ENCODE measurements around the gene TLR8. TPM values are rescaled to one million over a fixed set of nuclear protein-coding genes. Genes with fewer than 3 reads are reported as not detected.
A peak's percentile ranks its signal among the peaks of the same experiment; 100 is the strongest.

TLR8 gene
- total RNA-seq, 1 experiment from 2014 or later, result not detected

DNA sequence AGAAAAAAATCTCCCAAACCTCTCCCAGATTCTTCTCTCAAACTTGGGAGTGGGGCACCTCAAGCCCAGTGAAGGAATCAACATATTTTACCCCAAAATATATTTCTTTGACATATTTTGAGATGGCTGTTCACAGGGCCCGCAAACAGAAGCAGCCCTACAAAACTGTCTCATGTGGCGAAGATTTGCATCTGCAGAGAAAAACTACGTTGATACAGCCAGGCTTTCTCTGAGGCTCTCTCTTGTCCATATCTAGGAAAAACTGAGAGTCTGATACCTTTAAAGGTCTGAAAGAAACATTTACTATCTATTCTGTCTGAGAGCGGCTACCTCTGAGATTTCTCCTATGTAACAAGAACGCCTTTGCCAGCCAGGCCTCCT lies 45.2 kb downstream of the TLR8 start:
- Histone ChIP-seq H3K4me3 (ENCODE audit: low read depth in 2 of 2, low read length in 2 of 2) (no peak overlapping the region), H3K36me3 (ENCODE audit: control insufficient read depth, insufficient read depth, low read length) (no peaks in the 10 kb centered on the region), H3K4me1 (ENCODE audit: control insufficient read depth, insufficient read depth, low read length) (peaks cover 6% of the 10 kb centered on the region), H3K27ac (ENCODE audit: low read length) (no peak overlapping the region; the same call in 1 of the 2 replicates), H3K27me3 (ENCODE audit: control insufficient read depth, insufficient read depth, low read length) (no peaks in the 10 kb centered on the region), H3K9me3 (ENCODE audit: control insufficient read depth, insufficient read depth, low read depth, low read length) (no peaks in the 10 kb centered on the region)
- TF ChIP-seq, protein P1, sequence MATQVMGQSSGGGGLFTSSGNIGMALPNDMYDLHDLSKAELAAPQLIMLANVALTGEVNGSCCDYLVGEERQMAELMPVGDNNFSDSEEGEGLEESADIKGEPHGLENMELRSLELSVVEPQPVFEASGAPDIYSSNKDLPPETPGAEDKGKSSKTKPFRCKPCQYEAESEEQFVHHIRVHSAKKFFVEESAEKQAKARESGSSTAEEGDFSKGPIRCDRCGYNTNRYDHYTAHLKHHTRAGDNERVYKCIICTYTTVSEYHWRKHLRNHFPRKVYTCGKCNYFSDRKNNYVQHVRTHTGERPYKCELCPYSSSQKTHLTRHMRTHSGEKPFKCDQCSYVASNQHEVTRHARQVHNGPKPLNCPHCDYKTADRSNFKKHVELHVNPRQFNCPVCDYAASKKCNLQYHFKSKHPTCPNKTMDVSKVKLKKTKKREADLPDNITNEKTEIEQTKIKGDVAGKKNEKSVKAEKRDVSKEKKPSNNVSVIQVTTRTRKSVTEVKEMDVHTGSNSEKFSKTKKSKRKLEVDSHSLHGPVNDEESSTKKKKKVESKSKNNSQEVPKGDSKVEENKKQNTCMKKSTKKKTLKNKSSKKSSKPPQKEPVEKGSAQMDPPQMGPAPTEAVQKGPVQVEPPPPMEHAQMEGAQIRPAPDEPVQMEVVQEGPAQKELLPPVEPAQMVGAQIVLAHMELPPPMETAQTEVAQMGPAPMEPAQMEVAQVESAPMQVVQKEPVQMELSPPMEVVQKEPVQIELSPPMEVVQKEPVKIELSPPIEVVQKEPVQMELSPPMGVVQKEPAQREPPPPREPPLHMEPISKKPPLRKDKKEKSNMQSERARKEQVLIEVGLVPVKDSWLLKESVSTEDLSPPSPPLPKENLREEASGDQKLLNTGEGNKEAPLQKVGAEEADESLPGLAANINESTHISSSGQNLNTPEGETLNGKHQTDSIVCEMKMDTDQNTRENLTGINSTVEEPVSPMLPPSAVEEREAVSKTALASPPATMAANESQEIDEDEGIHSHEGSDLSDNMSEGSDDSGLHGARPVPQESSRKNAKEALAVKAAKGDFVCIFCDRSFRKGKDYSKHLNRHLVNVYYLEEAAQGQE (IDR thresholded peaks at IDR 0.05; ENCODE audit: insufficient read depth in 1 of 2, low read depth in 2 of 2, low read length in 1 of 2), result no peak
- TF ChIP-seq TCF7L2 (IDR thresholded peaks at IDR 0.05; ENCODE audit: low read depth, low read length), result no peak
- TF ChIP-seq, protein P2, sequence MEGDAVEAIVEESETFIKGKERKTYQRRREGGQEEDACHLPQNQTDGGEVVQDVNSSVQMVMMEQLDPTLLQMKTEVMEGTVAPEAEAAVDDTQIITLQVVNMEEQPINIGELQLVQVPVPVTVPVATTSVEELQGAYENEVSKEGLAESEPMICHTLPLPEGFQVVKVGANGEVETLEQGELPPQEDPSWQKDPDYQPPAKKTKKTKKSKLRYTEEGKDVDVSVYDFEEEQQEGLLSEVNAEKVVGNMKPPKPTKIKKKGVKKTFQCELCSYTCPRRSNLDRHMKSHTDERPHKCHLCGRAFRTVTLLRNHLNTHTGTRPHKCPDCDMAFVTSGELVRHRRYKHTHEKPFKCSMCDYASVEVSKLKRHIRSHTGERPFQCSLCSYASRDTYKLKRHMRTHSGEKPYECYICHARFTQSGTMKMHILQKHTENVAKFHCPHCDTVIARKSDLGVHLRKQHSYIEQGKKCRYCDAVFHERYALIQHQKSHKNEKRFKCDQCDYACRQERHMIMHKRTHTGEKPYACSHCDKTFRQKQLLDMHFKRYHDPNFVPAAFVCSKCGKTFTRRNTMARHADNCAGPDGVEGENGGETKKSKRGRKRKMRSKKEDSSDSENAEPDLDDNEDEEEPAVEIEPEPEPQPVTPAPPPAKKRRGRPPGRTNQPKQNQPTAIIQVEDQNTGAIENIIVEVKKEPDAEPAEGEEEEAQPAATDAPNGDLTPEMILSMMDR (IDR thresholded peaks at IDR 0.05), result no peak
- no peak for TF ChIP-seq POLR2AphosphoS5 (IDR thresholded peaks at IDR 0.05; ENCODE audit: low read depth, low read length)
- TF ChIP-seq SIN3A (IDR thresholded peaks at IDR 0.05; ENCODE audit: borderline replicate concordance, insufficient read depth, low read depth, low read length), result no peak
- in situ Hi-C loops (cut with HindIII; ENCODE audit: low pct_unique_long_range_greater_than_20kb, low sequenced_read_pairs), result no loop called here
- POLR2A ChIA-PET, result no interaction called here
- DNase-seq (ENCODE audit: low read depth, low spot score) (no peak), ATAC-seq (no peak)
- CTCF ChIA-PET, result interaction anchor here (0.6 kb wide), 1 partner anchor 27 kb away, joined by 4 read pairs; no protein-coding TSS in a partner anchor
- BruUV-seq (replicated peaks), result no TSS peak
- intact Hi-C loops (cut with micrococcal nuclease; ENCODE audit: unreplicated experiment), result no loop called here

GRCh38 chrX:12953420-12953819 lies 47.0 kb downstream of the TLR8 start:
- Histone ChIP-seq H3K4me3 (ENCODE audit: low read depth in 2 of 2, low read length in 2 of 2) (no peak overlapping the region), H3K4me1 (ENCODE audit: control insufficient read depth, insufficient read depth, low read length) (peaks cover 9% of the 10 kb centered on the region; the same call in 1 of the 2 replicates), H3K36me3 (ENCODE audit: control insufficient read depth, insufficient read depth, low read length) (no peaks in the 10 kb centered on the region), H3K27ac (ENCODE audit: low read length) (peak overlapping the region; percentile 12; the same call in 1 of the 2 replicates), H3K27me3 (ENCODE audit: control insufficient read depth, insufficient read depth, low read length) (no peaks in the 10 kb centered on the region), H3K9me3 (ENCODE audit: control insufficient read depth, insufficient read depth, low read depth, low read length) (no peaks in the 10 kb centered on the region)
- POLR2A ChIA-PET, result no interaction called here
- BruUV-seq (replicated peaks), result no TSS peak
- ATAC-seq (no peak), DNase-seq (ENCODE audit: low read depth, low spot score) (no peak)
- TF ChIP-seq SIN3A (IDR thresholded peaks at IDR 0.05; ENCODE audit: borderline replicate concordance, insufficient read depth, low read depth, low read length), result no peak
- TF ChIP-seq, protein P1 (IDR thresholded peaks at IDR 0.05; ENCODE audit: insufficient read depth in 1 of 2, low read depth in 2 of 2, low read length in 1 of 2), result no peak
- TF ChIP-seq TCF7L2 (IDR thresholded peaks at IDR 0.05; ENCODE audit: low read depth, low read length), result no peak
- TF ChIP-seq, protein P2 (IDR thresholded peaks at IDR 0.05), result no peak
- no peak for TF ChIP-seq POLR2AphosphoS5 (IDR thresholded peaks at IDR 0.05; ENCODE audit: low read depth, low read length)
- in situ Hi-C loops (cut with HindIII; ENCODE audit: low pct_unique_long_range_greater_than_20kb, low sequenced_read_pairs), result no loop called here
- CTCF ChIA-PET, result no interaction called here
- intact Hi-C loops (cut with micrococcal nuclease; ENCODE audit: unreplicated experiment), result no loop called here

All from Panc1 (cell line).